Measurements from ENCODE around the gene TBC1D3I. TPM values are rescaled to one million over a fixed set of nuclear protein-coding genes. Genes with fewer than 3 reads are reported as not detected.
"Not testable (repeated sequence)": the region's sequence is repeated elsewhere in the genome, so short reads cannot be mapped to it uniquely, and the experiment has no call there.

Gene TBC1D3I
- total and polyA plus RNA-seq, 2 experiments from 2014 or later, result 0.19 TPM; not detected in 1

- H3K9me2 ChIP-seq (replicated peaks; ENCODE audit: insufficient read depth); H3K36me3 ChIP-seq (replicated peaks; ENCODE audit: insufficient read depth, low read depth); H3K79me2 ChIP-seq; H2AFZ ChIP-seq; DNase-seq (ENCODE audit: low spot score); H3K4me1 ChIP-seq (ENCODE audit: insufficient read depth); H3K27ac ChIP-seq; H4K20me1 ChIP-seq (ENCODE audit: insufficient read depth, poor library complexity, severe bottlenecking); H3K4me3 ChIP-seq; H3K9me3 ChIP-seq (ENCODE audit: low read depth); H3K4me2 ChIP-seq: not testable (repeated sequence)
- 90% methylated on average over 7 of the region's 7 CpGs for WGBS (ENCODE audit: low lambda C conversion rate, missing lambda C conversion rate)
- peaks cover 15% of the 10 kb centered on the region for H3K27me3 ChIP-seq
Observed at GRCh38 chr17:36210439-36211211, 53.7 kb downstream of the TBC1D3I start, which contains the start of gene CCL4L2. Gene CCL4L2, plus strand, starts transcription at chr17:36211063.

- no peak for TF ChIP-seq CTCF (IDR thresholded peaks at IDR 0.05; ENCODE audit: poor library complexity)
- no peak for TF ChIP-seq EZH2 (IDR thresholded peaks at IDR 0.05; ENCODE audit: borderline replicate concordance)
- no peak for TF ChIP-seq EZH2phosphoT487 (IDR thresholded peaks at IDR 0.05; ENCODE audit: low read depth, severe bottlenecking, unreplicated experiment)
- Histone ChIP-seq H4K20me1 (ENCODE audit: insufficient read depth, poor library complexity, severe bottlenecking) (no peaks in the 10 kb centered on the region), H2AFZ (no peak overlapping the region), H3K4me2 (no peak overlapping the region), H3K9me2 (replicated peaks; ENCODE audit: insufficient read depth) (no peaks in the 10 kb centered on the region), H3K36me3 (replicated peaks; ENCODE audit: insufficient read depth, low read depth) (no peaks in the 10 kb centered on the region), H3K27ac (no peak overlapping the region), H3K79me2 (no peaks in the 10 kb centered on the region), H3K9me3 (ENCODE audit: low read depth) (no peaks in the 10 kb centered on the region), H3K4me3 (no peak overlapping the region), H3K4me1 (ENCODE audit: insufficient read depth) (no peaks in the 10 kb centered on the region), H3K27me3 (peaks cover 13% of the 10 kb centered on the region)
- DNase-seq (ENCODE audit: low spot score), result no peak
Observed at GRCh38 chr17:36209575-36209974, 54.8 kb downstream of the TBC1D3I start.

GRCh38 chr17:36207383-36207782, 57.0 kb downstream of the TBC1D3I start:
- H3K36me3 ChIP-seq (replicated peaks; ENCODE audit: insufficient read depth, low read depth); H2AFZ ChIP-seq; H3K27me3 ChIP-seq; H3K4me2 ChIP-seq; H3K4me1 ChIP-seq (ENCODE audit: insufficient read depth); H3K79me2 ChIP-seq; DNase-seq (ENCODE audit: low spot score); H3K9me2 ChIP-seq (replicated peaks; ENCODE audit: insufficient read depth); H4K20me1 ChIP-seq (ENCODE audit: insufficient read depth, poor library complexity, severe bottlenecking); H3K9me3 ChIP-seq (ENCODE audit: low read depth); H3K4me3 ChIP-seq; H3K27ac ChIP-seq: not testable (repeated sequence)
- WGBS (ENCODE audit: low lambda C conversion rate, missing lambda C conversion rate), result 74% methylated on average over 6 of the region's 6 CpGs

- H3K4me1 ChIP-seq (ENCODE audit: insufficient read depth); H3K36me3 ChIP-seq (replicated peaks; ENCODE audit: insufficient read depth, low read depth); H3K4me2 ChIP-seq; H3K79me2 ChIP-seq; H3K27me3 ChIP-seq; H2AFZ ChIP-seq; DNase-seq (ENCODE audit: low spot score); H4K20me1 ChIP-seq (ENCODE audit: insufficient read depth, poor library complexity, severe bottlenecking); H3K27ac ChIP-seq; H3K4me3 ChIP-seq; H3K9me3 ChIP-seq (ENCODE audit: low read depth); H3K9me2 ChIP-seq (replicated peaks; ENCODE audit: insufficient read depth): not testable (repeated sequence)
- 72% methylated on average over 1 of the region's 1 CpG for WGBS (ENCODE audit: low lambda C conversion rate, missing lambda C conversion rate)
Observed at GRCh38 chr17:36206486-36206821, 57.9 kb downstream of the TBC1D3I start.

GRCh38 chr17:36205637-36206485, 58.5 kb downstream of the TBC1D3I start:
- Histone ChIP-seq H3K27me3 (no peaks in the 10 kb centered on the region), H3K79me2 (no peaks in the 10 kb centered on the region), H3K4me1 (ENCODE audit: insufficient read depth) (no peaks in the 10 kb centered on the region), H3K9me3 (ENCODE audit: low read depth) (no peaks in the 10 kb centered on the region), H3K36me3 (replicated peaks; ENCODE audit: insufficient read depth, low read depth) (no peaks in the 10 kb centered on the region), H3K4me2 (no peak overlapping the region), H4K20me1 (ENCODE audit: insufficient read depth, poor library complexity, severe bottlenecking) (no peaks in the 10 kb centered on the region), H3K4me3 (no peak overlapping the region), H2AFZ (no peak overlapping the region), H3K9me2 (replicated peaks; ENCODE audit: insufficient read depth) (no peaks in the 10 kb centered on the region), H3K27ac (no peak overlapping the region)
- no peak for DNase-seq (ENCODE audit: low spot score)
- 92% methylated on average over 4 of the region's 4 CpGs for WGBS (ENCODE audit: low lambda C conversion rate, missing lambda C conversion rate)
- TF ChIP-seq CTCF (IDR thresholded peaks at IDR 0.05; ENCODE audit: poor library complexity), result no peak
- TF ChIP-seq EZH2phosphoT487 (IDR thresholded peaks at IDR 0.05; ENCODE audit: low read depth, severe bottlenecking, unreplicated experiment), result no peak
- no peak for TF ChIP-seq EZH2 (IDR thresholded peaks at IDR 0.05; ENCODE audit: borderline replicate concordance)

Data from hepatocyte (in vitro differentiated cells).